CD4-positive, alpha-beta T cell treated with Interleukin-6 for 4 hours (primary cell): Measurements from ENCODE around the gene GSG1.

Source experiments
- DNase-seq: peaks from one replicate; pipeline ENCODE4 v3.0.0-alpha.2; 2020; ENCODE audit warnings: mixed read lengths

Gene GSG1

DNA sequence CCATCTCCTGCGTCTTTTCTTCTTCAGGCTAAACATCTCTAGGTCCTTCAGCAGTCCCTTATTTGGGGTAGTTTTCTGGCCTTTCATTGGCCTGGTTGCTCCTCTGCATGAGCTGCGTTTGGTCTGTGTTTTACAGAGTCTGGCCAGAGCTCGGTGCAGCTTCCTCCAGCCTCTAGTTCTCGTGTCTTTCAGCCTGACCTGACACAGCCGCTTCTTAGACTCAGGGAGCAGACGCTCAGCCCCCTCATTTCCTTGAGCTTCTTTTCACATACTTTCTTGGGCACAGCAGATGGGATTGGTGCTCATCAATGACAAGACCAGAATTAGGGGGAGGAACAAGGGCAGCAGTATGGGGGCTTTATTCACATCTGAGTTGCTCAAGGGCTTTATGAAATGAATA, 13.6 kb upstream of the GSG1 start:
- no peak for DNase-seq

- DNase-seq: no peak
Observed at GRCh38 chr12:13116259-13116658, 12.8 kb upstream of the GSG1 start.

- no peak for DNase-seq
Observed at GRCh38 chr12:13114251-13115052, 11.0 kb upstream of the GSG1 start.

- DNase-seq: no peak
Observed at GRCh38 chr12:13112968-13113367, 9.5 kb upstream of the GSG1 start.

DNA sequence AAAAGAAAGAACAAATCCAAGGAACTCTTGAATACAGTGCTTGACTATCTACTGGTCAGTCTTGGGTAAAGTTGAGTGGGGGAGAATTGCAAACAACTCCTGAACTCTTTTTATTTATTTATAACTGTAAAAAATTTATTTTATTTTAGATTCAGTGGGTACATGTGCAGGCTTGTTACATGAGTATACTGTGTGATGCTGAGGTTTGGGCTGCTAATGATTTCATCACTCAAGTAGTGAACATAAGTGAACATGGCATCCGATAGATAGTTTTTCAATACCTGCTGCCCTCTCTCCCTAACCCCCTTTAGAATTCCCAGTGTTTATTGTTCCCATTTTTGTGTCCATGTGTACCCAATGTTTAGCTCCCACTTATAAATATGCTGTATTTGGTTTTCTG, 3.2 kb upstream of the GSG1 start:
- no peak for DNase-seq

DNA sequence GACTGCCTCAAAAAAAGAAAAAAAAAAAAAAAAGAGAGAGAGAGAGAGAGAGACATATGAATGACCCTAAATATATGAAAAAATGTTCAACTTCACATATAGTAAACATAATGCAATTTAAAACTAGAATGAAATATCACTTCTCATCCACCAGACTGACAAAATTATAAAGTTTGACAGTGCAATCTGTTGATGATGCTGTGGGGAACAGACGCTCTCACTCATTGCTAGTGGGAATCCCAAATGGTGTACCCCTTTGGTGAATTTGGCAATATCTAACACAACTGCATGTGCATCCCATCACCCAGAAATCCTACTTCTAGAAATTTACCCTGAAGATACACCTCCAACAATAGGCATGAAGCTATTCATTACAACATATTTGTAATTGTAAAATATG, 2.3 kb upstream of the GSG1 start:
- no peak for DNase-seq

GRCh38 chr12:13104409-13104808, 942 bp upstream of the GSG1 start:
- no peak for DNase-seq

DNA sequence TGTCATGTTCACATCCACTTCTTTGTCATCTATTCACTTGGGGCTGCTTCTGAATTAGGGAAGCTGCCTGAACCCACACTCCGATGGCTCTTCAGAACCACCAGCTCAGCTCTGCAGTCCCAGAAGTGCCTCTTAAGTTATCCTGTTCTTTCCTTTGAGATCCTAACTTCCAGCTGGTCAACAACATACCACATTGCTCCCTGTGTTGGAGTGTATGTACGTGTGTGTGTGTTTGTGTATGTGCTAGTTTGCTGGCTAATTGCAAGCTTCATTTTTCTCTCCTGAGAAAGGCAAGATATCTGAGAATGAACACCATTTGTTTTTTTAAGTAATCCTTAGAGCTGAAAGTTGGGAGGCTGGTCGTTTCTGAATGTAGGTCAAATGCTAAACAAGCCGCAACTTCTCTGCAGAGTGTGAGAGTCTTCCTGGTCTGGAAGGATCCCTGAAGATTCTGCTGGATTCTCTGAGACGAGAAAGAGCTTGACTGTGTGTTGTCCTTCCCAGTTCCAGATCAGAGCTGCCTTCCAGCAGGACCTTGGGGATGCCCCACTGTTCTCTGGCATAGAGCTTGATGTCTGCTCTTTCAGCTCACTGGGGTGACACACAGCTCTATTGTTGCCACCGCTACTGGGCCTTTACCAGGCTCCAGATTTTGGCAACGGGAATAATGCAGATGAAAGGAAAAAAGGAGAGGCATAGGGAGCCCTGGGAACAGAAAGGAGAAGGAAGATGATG, 839 bp downstream of the GSG1 start:
- no peak for DNase-seq

DNA sequence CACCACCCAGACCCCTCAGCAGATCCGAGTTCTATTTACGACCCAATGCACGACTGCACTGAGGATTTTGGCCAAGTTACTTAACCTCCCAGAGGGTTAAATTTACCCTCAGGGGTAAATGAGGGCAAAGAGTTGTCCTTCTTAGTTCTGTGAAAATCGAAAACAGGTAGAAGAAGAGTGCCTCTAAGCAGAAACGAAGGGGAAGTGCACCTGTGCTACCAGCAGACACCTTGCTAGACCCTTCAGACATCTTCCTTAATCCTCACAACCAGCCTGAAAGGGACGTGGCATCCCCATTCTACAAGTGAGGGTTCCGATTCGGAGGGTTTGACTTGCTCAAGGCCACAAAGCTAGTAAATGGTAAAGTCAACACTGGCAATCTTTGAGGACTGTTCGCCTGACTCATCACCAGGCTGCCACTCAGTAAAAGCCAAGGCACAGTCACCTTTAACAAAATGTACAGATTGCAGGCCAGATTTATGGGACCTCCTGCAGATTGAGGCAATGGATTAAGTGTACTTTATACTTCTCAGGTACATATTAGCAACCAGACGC, 1.6 kb downstream of the GSG1 start:
- peak; percentile 55 for DNase-seq

- DNase-seq: peak; percentile 94
Observed at GRCh38 chr12:13100882-13101769, 2.3 kb downstream of the GSG1 start.

DNA sequence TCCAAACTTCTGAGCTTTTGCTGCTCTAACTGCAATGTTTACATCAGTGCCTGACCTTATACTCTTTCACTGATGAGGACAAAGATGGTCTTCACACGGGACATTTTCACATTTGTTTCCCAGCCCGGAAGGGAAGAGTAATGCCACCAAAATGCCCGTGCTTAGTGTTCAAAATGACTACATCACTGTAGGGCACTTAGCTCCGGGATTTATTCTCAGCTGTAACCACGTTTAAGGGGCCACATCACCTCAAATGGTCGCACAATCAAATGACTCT, 2.9 kb downstream of the GSG1 start:
- DNase-seq: no peak

DNA sequence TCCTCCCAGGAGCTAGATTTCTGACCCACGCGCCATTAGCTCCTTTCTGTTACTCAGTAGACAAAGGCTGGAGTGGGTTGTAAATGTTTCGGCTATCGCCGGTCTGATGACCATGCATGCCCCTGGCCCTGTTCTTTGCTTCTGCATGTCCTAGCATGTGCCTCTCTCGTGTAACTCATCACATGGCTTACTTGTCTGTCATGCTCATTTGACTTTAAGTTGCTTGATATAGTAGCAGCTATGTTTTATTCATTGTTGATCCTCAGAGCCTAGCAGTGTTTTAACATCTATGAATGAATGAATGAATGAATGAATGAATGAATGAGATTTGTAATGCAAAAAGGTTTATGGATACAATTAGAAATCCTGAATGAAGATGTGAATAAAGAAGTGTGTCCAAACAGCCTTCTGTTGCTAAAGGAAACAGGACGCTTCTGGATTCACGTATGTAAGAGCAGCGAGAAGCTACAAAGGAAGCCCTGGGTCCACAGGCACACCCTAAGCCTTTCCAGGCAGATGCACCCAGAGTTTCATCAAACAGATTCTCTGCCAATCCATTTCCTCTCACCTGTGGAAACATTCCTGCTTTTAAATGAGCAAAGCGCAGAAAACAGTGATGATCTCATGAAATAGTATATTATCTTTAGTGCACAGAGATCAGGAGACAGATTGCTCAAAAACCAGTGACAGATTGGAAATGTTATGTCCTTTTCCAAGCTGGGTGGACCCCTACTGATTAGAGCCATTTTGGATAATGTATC, 3.4 kb downstream of the GSG1 start:
- DNase-seq: no peak

- DNase-seq: no peak
Observed at GRCh38 chr12:13099066-13099843, 4.2 kb downstream of the GSG1 start.

- no peak for DNase-seq
Observed at GRCh38 chr12:13097491-13098011, 5.9 kb downstream of the GSG1 start.

DNA sequence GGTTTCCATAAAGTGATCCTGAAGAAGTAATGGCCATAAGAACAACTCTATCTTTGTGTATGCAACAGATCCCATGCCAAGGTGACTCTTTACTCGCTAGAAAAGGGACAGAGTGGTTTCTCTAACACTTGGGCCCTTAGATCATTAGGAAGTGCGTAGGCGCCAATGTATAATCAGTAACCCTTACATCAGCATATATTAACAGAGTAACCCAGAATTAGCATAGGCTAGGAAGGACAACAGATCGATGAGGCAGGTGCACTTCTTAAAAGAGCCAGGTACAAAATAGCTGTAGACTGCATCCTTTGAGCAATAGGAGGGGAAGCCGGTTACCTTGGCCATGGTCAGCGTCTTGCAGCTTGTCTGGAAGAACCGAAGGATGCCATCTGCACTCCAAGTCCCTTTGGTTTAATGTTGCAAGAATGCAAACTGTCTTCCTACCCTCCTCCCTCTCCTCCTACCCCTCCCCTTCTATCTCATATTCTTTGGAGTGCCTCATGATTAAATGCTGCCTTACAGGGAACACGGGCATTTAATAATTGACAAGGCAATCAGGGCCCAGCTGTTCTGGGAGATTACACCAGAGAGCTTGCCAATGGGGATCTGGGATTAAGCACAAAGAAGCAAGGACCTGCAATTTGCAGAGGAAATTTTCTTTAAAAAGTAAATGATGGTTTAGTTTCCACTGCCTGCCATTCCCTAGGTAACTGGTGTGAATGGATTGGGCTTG, 8.0 kb downstream of the GSG1 start:
- DNase-seq: no peak

- DNase-seq: no peak
Observed at GRCh38 chr12:13094367-13094766, 9.1 kb downstream of the GSG1 start.

GRCh38 chr12:13093848-13094220, 9.6 kb downstream of the GSG1 start:
- no peak for DNase-seq

- no peak for DNase-seq
Observed at GRCh38 chr12:13093191-13093847, 10.1 kb downstream of the GSG1 start.

DNA sequence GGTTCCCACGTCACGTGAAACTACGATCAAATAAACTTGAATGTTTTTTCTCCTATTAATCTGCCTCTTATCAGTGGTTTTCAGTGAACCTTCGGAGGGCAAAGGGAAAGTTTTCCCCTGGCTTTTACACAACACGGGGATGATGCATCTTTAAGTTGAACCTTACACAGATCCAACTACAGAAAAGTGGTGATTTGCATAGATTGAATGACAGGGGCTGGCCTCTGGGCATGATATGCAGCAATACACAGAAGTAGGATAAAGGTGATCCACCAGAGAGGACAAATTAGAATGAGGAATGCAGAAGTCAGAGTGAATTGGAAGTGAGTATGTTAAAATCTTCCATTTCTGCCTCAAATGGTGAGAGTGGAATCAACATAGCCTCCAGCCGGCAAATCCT, 11.6 kb downstream of the GSG1 start:
- DNase-seq: no peak

DNA sequence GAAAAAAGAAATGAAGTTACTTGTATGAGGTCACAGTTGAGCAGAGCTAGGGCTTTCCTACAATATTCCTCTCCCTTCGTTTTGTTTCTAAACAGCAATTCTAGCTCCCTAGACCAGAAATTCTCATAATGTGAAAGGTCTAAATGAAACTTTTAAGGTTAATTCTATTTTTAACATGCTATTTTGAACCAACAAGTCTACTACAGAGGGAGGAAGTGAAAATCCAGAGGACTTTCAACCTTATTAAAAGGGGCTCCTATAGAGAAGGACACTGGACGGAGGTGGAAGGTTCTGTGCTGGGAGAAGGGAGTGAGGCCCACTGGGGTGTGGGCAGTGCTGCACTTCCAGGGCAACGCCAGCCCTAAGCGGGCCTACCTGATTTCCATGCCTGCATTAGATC, 13.4 kb downstream of the GSG1 start:
- no peak for DNase-seq
